Measurements from ENCODE around the gene DLX1. TPM values are rescaled to one million over a fixed set of nuclear protein-coding genes. Genes with fewer than 3 reads are reported as not detected.
A peak's percentile ranks its signal among the peaks of the same experiment; 100 is the strongest.

The DLX1 gene
- total RNA-seq, 2 experiments from 2014 or later: not detected

DNA sequence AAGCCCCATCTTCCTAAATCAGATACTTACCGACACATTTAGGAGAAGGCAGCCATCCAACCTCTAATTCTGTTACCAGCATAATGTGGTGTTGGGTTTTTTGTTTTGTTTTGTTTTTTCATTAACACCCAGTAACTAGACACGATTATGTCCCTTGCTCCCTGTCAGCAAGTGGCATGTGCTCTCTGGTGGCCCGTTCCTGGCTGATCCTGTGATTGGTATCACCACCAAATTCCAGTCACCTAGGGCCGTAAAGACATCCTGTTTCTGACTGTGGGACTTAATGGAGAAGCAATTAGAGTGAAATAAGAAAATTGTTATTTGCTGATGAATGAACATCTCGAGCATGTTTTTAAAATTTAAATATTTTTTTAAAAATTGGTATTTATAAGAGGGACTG is 5.9 kb upstream of the DLX1 start:
- Mint-ChIP-seq H3K9me3 (peaks cover 2% of the 10 kb centered on the region), H3K36me3 (ENCODE audit: low read depth) (peaks cover 4% of the 10 kb centered on the region), H3K4me3 (no peak overlapping the region), H3K27ac (no peak overlapping the region), H3K4me1 (ENCODE audit: low read depth) (peaks cover 34% of the 10 kb centered on the region), H3K27me3 (peaks cover 87% of the 10 kb centered on the region)
- POLR2A ChIA-PET: no interaction called here
- no peaks in the 10 kb centered on the region for H3K36me3 ChIP-seq (ENCODE audit: insufficient read depth, low read length)
- no peak overlapping the region for H3K4me3 ChIP-seq (ENCODE audit: low read length)
- H3K27ac ChIP-seq (ENCODE audit: low read depth in 1 of 2, low read length in 2 of 2): no peak overlapping the region
- no peak for TF ChIP-seq CTCF (IDR thresholded peaks at IDR 0.05)
- peaks cover 63 to 67% of the 10 kb centered on the region in 2 experiments for H3K27me3 ChIP-seq (ENCODE audit: control insufficient read depth in 1 of 2, insufficient read depth in 2 of 2, low read length in 2 of 2)
- no peak for DNase-seq
- peaks cover 16 to 43% of the 10 kb centered on the region in 2 experiments for H3K9me3 ChIP-seq (ENCODE audit: control insufficient read depth in 1 of 2, insufficient read depth in 1 of 2, low read length in 2 of 2)
- ATAC-seq (ENCODE audit: poor library complexity): no peak
- intact Hi-C loops (cut with DNase I, micrococcal nuclease): loop anchor here in 1 of 2 experiments (5.0 to 10.0 kb wide), 2 partner anchors 33 to 75 kb away; no protein-coding TSS in a partner anchor
- CTCF ChIA-PET: no interaction called here
- H3K4me1 ChIP-seq (ENCODE audit: insufficient read depth, low read length): peaks cover 31% of the 10 kb centered on the region

GRCh38 chr2:172079838-172080640 is 5.3 kb upstream of the DLX1 start:
- CTCF ChIA-PET: no interaction called here
- DNase-seq: peak in 2 of 14 experiments; percentile 21
- peaks cover 69 to 74% of the 10 kb centered on the region in 2 experiments for H3K27me3 ChIP-seq (ENCODE audit: control insufficient read depth in 1 of 2, insufficient read depth in 2 of 2, low read length in 2 of 2)

More at GRCh38 chr2:172079838-172080640, 5.3 kb upstream of the DLX1 start:
- peak overlapping the region; percentile 31 for H3K27ac Mint-ChIP-seq
- no peak overlapping the region for H3K4me3 ChIP-seq (ENCODE audit: low read length)
- peaks cover 16 to 48% of the 10 kb centered on the region in 2 experiments for H3K9me3 ChIP-seq (ENCODE audit: control insufficient read depth in 1 of 2, insufficient read depth in 1 of 2, low read length in 2 of 2)
- peak overlapping the region; percentile 42 for H3K4me3 Mint-ChIP-seq
- TF ChIP-seq CTCF (IDR thresholded peaks at IDR 0.05): no peak
- H3K36me3 Mint-ChIP-seq (ENCODE audit: low read depth): peaks cover 4% of the 10 kb centered on the region
- H3K27ac ChIP-seq (ENCODE audit: low read depth in 1 of 2, low read length in 2 of 2): no peak overlapping the region
- ATAC-seq (ENCODE audit: poor library complexity): no peak
- no peaks in the 10 kb centered on the region for H3K36me3 ChIP-seq (ENCODE audit: insufficient read depth, low read length)
- peaks cover 37% of the 10 kb centered on the region for H3K4me1 ChIP-seq (ENCODE audit: insufficient read depth, low read length)
- H3K4me1 Mint-ChIP-seq (ENCODE audit: low read depth): peaks cover 41% of the 10 kb centered on the region
- peaks cover 2% of the 10 kb centered on the region for H3K9me3 Mint-ChIP-seq
- intact Hi-C loops (cut with DNase I, micrococcal nuclease): loop anchor here in 1 of 2 experiments (5.0 to 10.0 kb wide), 2 partner anchors 32 to 75 kb away; no protein-coding TSS in a partner anchor
- H3K27me3 Mint-ChIP-seq: peaks cover 90% of the 10 kb centered on the region
- POLR2A ChIA-PET: no interaction called here

All from CD4-positive, alpha-beta T cell (primary cell).